Fibroblast of peridontal ligament (primary cell): ENCODE measurements around the gene ZNF620.
A peak's percentile ranks its signal among the peaks of the same experiment; 100 is the strongest.
"Not testable (repeated sequence)": the region's sequence is repeated elsewhere in the genome, so short reads cannot be mapped to it uniquely, and the experiment has no call there.

Experiments
- DNase-seq: peaks from one replicate; pipeline ENCODE4 v3.0.0-alpha.2; 2010; ENCODE audit errors: extremely low read depth

The ZNF620 gene

DNA sequence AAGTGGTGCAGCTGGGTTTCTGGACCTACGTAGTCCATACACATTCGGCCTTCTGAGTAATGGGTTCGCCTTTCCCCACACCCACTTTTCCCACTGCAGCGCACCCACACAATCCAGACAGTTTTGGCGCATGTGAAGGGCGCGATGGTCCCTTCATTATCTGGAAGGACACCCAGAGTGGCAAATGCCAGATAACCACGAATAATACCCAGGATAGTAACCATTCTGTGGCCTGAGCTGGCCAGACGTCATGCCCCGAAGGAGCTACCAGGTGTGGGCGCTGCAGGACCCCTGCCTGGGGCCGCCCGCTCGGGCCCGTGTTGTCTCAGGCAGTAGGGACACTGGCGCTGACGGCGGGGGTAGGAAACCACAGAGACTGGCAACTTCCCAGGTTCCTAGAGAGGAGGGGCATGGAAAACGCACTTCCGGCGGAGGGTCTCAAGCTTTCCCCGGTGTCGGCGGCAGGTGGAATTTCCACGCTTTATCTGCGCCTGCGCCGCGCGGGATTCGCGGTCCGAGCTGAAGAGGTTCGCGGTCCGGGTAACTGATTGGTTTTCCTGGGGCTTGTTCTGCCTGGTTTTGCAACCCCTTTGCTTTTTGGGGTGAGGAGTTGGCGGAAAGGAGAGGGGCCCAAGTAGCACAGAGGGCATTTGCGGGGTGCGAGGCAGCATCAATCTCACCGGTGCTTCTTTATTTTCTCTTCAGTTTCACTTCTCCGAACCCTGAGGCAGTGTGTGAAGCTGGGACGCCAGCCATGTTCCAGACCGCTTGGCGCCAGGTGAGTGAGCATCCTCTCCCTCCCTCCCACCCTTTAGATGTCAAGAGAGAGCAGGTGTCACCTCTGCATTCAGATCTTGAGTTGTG is at the start of gene ZNF620:
Gene ZNF620, plus strand, starts transcription at position 441 of the 864 bp plus-strand sequence. Its CDS starts 314 bp downstream, at position 755.
- DNase-seq = peak; percentile 39

DNA sequence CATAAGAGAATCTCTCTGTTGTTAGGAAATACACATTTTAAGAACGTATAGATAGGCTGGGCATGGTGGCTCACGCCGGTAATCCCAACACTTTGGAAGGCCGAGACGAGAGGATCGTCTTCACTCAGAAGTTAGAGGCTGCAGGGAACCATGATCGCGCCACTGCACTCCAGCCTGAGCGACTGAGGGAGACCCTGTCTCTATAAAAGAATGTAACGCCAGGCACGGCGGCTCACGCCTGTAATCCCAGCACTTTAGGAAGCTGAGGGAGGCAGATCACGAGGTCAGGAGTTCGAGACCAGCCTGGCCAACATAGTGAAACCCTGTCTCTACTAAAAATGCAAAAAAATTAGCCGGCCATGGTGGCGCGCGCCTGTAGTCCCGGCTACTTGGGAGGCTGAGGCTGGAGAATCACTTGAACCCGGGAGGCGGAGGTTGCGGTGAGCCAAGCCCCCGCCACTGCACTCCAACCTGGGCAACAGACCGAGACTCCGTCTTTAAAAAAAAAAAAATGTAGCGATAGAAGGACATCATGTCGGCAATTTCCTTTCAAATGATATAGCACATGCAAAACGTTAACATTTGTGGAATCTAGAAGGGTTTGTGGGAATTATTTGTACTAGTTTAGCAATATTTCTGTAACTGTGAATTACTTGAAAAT is 49.4 kb upstream of the ZNF620 start:
- DNase-seq = no peak

DNA sequence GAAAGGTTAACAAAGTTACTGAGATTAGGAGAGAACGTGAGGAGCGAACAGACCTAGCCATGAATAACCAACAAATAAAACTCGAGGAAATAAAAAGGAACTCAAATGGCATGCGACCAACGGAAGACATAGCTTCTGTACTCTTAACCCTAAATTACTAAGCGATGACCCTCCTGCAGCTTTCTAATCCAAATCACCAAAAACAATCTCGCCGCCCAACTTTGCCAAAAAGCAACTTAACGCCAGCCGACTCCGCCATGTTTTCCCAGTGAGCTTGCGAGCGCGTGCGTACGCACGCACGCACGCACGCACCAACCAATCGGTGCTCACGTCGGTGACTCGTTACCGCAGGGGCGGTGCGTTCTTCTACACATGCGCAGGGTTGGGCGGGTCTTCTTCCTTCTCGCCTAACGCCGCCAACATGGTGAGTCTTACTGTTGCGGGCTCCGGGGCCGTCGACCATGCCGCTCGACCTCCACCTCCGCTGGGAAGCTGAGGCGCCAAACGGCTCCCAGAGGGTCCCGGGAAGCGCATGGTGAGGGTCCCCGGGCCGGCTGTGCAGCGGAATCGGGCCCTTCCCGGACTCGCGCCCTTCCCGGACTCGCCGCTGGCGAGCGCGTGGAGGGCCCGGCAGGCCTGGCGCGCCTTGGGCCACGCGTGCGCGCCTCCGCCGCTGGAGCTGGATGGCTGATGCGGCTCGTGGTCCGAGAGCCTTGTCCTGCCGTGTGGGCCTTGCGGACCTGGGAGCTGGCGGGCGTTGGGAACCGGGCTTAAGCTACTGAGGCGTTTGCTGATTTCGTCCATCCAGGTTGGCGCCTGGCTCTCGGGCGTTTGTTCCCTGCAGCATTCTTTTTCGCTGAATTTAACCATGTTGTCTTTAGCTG is 48.7 kb upstream of the ZNF620 start, which contains the start of gene RPL14:
Gene RPL14, plus strand, starts transcription at position 400 of the 884 bp plus-strand sequence. Its CDS starts 133 bp downstream, at position 533.
- DNase-seq = peak; percentile 96

DNA sequence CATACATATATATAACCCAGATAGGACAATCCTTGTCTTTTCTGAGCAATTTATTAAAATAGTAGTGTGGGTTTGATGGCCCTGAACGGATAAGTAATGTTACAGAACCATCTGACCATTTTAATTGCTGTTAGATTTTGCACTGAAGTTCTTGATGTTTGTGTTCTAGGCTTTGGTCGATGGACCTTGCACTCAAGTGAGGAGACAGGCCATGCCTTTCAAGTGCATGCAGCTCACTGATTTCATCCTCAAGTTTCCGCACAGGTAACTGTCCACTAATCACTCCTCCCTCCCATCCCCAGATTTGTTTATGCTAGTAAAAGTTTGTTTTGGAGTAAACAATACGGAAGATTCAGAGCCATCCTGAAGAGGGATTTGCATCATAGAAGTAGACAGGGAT is 47.4 kb upstream of the ZNF620 start:
- no peak for DNase-seq

DNA sequence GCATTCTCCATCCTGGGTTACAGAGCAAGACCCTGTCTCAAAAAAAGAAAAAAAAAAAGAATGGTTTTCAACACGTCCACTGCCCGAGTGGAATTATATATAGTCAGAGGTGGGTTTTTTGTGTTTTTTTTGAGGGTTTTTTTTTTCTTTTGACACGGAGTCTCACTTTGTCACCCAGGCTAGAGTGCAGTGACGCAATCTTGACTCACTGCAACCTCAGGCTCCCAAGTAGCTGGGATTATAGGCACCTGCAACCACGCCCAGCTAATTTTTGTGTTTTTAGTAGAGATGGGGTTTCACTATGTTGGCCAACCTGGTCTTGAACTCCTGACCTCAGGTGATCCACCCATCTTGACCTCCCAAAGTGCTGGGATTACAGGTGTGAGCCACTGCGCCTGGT is 45.4 kb upstream of the ZNF620 start:
- not testable (repeated sequence) for DNase-seq

DNA sequence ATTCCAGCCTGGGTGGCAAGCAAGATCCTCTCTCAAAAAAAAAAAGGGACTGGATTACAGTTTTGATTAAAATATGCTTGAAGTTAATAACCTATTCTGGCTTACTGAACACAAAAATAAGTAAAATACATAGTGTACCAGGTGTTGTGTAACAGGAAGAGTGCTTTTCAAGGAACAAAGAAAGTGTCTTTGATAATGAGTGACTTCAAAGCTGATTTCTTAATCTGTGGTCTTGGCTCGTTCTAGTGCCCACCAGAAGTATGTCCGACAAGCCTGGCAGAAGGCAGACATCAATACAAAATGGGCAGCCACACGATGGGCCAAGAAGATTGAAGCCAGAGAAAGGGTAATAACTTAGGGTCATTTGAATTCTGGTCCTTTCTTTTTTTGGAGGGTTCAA is 44.7 kb upstream of the ZNF620 start:
- DNase-seq = no peak

DNA sequence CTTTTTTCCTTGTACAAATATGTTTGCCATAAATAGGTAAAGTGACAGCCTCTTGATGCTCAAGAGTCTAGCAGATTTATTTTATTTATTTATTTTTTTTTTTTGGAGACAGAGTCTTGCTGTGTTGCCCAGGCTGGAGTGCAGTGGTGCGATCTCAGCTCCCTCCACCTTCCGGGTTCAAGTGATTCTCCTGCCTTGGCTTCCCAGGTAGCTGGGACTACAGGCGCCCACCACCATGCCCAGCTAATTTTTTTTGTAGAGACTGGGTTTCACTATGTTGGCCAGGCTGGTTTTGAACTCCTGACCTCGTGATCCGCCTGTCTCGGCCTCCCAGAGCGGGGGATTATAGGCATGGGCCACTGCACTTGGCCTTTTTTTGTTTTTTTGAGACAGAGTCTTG is 43.0 kb upstream of the ZNF620 start:
- DNase-seq = not testable (repeated sequence)

DNA sequence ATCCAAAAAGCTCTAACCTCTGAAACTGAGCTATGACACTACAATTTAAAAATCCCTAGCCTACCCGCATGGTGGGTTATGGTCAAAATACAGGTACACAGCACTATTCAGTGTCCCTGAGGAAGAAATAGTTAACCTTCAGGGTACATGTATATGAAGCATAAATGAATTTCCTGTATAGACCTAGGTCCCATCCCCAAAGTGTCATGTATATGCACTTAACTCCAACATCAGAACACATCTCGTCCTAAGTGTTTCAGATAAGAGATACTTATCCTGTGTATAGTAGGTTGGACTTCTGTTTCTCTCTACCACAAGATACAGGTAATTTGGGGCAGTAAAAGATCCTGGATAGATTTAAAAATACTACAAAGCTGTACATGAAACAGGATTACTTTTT is 42.3 kb upstream of the ZNF620 start:
- DNase-seq = no peak

DNA sequence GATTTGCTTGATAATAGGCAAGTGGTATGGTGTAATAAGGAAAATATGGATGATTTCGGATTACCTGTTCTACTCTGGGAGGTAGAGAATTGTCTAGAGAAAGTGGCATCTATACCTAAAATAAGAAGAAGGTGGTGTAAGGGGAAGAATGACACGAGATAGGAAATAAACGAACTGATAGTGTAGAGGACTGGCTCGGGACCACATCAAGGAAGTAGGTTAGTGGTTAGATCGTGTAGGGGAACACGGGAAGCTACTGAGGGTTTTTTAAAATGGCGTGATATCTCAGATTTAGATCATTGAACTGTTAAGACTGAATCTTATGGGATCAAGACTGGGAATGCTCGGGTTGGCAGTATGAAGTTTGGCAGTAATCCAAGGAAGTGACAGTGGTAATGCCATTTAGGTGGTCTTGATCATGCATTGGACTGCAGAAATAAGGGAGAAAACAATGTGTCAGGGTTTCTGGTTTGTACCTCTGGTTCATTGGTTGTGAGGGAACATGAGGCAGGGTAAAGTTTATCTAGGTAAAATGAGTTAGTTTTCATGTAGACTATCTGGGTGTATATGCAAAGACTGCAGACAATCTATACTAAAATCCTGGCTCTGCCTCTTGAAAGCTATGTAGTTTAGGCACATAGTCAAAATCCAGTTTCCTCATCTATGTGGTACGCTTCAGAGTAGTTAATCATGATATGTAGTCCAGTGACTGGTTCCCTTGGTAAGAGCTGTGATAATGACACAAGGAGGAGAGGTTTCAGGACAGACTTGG is 41.3 kb upstream of the ZNF620 start:
- no peak for DNase-seq

DNA sequence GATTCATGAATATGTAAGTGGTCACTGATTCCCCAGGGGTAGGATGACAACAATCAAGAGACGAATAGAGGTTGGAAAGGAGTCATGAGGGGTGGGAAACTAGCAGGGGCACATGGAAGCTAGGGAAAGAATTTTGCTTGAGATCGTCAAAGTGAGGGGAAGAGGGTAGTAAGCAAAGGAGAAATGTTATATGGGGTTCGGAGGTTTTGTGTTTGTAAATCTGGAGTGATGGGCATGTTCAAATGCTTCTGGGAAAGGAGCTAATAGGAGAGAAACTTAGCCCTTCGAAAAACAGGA is 40.8 kb upstream of the ZNF620 start:
- no peak for DNase-seq

DNA sequence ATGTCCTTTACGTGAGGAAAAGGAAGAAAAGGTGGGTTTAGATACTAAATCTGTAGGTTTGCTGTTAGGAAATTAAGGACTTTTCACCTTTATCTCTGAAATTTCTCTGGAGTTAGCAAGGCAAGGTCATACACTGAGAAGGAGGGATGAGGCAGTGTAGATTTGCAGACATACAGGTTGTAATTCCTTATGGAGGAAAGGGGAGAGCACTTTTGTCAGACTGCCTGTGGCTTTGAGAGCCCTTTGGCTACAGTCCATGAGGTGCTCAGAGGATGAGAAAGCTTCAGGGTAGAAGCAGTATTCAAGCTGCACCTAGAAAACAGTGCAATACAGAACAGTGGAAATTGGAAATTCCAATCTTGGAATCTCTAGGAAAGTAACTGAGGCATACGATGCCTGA is 40.4 kb upstream of the ZNF620 start:
- no peak for DNase-seq

DNA sequence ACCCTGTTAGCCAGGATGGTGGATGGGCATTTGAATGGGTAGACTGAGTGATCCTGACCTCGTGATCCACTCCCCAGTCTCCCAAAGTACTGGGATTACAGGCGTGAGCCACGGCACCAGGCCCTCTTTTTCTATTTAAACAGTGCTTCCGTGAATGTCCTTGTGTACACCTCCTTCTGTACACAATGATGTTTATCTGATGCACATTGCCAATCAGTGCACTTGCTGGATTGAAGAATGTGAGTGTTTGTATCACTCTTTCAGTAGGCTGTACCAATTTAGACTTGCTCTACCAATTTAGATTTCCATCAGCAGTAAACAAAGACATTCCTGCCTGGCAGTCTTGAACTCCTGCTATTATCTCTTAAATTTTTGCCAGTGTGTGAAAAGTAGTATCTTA is 37.8 kb upstream of the ZNF620 start:
- no peak for DNase-seq

DNA sequence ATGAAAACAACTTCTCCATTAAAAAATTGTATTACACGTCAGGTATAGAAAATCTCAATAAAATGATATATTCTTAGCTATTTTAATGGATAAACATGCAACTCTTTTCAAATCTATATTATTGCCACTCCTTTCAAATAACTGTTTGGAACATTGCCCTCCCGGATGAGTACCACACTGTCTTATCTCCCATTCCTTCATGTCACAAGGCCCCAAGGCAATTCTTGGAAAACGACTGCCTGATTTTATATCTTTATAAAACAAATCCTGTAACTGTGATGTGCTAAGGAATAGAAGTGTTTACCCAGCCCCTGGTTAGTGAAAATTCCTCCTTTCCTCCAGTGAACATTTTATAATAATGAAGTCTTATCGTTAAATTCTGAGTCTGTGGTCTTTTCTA is 35.1 kb upstream of the ZNF620 start:
- DNase-seq = no peak

DNA sequence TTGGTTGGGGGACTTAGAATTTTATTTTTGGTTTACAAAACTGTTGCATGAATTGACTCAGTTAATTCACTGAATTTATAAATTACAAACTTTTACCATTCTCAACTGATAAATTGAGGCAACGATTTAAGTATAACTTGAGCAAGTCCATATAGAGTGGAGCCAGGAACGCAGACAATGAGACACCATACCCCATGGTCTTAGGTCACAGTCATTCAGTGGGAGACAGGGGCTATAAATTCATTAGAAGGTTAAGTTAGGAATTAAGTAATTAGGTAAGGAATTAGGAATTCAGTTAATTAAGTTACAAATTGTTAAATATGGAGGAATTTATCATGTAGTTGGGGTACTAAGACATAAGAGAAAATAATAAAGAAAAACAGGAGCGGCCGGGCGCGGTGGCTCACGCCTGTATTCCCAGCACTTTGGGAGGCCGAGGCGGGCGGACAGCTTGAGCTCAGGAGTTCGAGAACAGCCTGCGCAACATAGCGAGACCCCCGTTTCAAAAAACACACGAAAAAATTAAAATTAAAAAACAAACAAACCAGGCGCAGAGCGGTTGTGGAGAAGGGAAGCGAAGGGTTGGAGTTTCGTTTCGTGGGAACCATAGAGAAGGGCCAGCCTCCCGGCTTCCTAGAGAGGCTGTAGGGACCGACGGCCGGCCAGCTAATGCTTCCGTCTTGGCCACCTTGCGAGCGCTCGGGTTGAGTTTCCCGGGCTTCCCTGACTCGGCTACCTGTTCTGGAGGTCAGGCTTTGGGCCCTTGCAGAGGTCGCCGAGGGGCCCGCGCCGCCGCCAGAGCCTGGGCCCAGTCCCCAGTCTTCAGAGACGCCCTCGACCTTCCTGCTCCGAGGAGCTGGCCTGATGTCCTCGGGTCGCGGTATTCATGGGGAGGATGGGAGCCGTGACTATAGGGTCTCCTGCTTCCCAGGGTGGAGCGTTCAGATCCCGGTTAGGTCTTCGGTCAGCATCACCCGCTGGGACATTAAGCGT is 29.1 kb upstream of the ZNF620 start, which contains the start of gene ZNF619:
Gene ZNF619, plus strand, starts transcription at position 645 of the 993 bp plus-strand sequence. CDS start 858 bp downstream, outside the sequence.
- DNase-seq = peak; percentile 83

DNA sequence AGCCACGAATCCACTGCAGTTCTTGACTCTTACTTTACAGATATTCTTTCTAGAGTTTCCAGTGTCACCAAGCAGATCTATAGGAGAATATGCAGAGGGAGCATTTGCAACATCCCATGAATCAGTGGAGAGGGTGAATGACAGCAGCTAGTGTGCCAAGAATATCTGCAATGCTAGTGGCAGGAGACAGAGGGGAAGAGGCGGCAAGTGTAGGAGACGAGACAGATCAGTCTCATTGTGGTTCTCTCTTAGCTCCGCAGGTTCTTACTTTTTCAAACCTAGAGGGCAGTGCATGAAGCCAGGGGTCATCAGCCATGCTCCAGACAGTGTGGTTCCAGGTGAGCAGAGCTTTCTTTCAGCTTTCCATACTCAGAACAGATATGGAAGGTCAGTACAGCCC is 28.2 kb upstream of the ZNF620 start:
- no peak for DNase-seq

DNA sequence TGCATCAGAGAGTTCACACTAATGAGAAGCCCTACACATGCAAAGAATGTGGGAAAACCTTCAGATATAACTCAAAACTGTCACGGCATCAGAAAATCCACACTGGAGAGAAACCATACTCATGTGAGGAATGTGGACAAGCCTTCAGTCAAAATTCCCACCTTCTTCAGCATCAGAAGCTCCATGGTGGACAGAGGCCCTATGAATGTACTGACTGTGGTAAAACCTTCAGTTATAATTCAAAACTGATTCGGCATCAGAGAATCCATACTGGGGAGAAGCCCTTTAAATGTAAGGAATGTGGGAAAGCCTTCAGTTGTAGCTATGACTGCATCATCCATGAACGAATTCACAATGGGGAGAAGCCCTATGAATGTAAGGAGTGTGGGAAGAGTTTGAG is 18.7 kb upstream of the ZNF620 start:
- DNase-seq = no peak

DNA sequence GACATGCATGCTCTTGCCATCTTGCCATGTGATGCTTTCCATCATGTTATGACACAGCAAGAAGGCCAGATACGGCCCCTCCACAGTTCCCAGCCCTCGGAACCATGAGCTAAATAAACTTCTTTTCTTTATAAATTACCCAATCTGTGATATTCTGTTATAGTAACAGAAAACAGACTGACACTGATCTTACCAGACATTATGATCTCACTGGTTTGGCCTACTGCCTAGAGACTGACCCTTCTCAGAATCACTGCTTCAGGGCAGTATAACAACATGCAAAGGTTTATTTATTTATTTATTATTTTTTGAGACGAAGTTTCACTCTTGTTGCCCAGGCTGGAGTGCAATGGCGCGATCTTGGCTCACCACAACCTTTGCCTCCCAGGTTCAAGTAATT is 14.9 kb upstream of the ZNF620 start:
- DNase-seq = peak; percentile 44

DNA sequence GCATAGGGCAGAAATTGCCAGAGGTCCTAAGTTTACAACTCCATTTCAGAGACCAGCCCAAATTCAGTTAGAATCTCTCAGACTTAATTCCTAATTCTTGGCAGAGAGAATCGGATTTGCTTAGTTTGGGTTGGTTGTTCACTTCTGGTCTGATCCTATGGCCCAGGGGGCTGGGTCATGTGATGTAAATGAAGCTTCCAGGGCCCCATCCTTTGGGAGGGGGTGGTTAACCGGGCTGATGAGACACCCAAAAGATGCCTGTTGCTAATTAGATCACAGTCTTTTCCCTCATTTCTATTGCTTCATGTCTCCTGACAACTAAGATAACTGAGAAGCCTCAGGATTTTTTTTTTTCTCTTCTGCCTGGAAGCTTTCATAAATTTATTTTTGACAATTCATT is 11.1 kb upstream of the ZNF620 start:
- peak; percentile 52 for DNase-seq

DNA sequence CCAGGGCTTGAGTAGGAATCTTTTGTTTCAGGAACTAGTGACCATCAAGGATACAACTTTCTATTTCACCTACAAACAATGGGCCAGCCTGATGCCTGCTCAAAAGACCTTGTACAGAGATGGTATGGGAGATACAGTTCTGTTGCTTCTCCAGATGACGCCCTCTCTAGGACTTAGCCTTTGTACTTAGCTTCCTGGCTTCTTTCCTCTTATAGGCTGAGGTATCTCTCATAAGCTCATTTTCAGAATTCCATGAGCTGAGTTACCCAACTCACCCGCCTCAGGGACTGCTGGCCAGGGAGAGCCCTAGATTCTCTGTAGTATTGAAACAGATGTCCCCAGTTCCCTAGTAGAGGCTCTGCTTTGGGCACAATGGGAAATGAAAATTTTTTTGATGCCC is 8.6 kb upstream of the ZNF620 start:
- DNase-seq = no peak

DNA sequence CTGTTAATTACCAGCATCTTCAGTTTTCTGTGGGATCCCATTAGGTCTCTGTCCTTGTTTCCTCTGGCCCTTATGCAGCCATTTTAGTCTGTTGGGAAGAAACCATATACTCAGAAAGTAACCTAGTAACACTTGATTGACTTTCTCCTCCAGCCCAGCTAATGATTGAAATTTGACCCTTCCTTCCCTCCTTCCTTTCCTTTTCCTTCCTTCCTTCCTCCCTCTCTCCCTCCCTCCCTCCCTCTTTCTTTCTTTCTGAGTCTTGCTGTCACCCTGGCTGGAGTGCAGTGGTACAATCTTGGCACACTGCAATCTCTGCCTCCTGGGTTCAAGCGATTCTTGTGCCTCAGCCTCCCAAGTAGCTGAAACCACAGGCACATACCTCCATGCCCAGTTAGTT is 5.9 kb upstream of the ZNF620 start:
- DNase-seq = no peak
